Liver (tissue), 9 donors: ENCODE measurements around the gene RBFOX1. TPM values are rescaled to one million over a fixed set of nuclear protein-coding genes. Genes with fewer than 3 reads are reported as not detected.

Source experiments
- DNase-seq: peaks from one replicate; pipeline ENCODE4 v3.0.0-alpha.2; 2017; ENCODE audit warnings: low spot score
- H3K27ac ChIP-seq, 2 donors: one replicate each; pipeline ENCODE4 v1.7.0; 2013; ENCODE audit warnings: inconsistent platforms in 2 of 2, low read length in 2 of 2, control low read depth in 1 of 2, low read depth in 1 of 2, mild to moderate bottlenecking in 1 of 2
- H3K27me3 ChIP-seq, 4 donors: one replicate each; pipeline versions ENCODE4 v1.6.1 to v1.7.0; 2013; ENCODE audit warnings: low read length in 3 of 4, inconsistent platforms in 1 of 4, mild to moderate bottlenecking in 1 of 4, moderate library complexity in 1 of 4; ENCODE audit not compliant: control insufficient read depth in 4 of 4, insufficient read depth in 4 of 4
- H3K36me3 ChIP-seq, 4 donors: one replicate each; pipeline versions ENCODE4 v1.6.1 to v1.7.0; 2013; ENCODE audit warnings: low read length in 3 of 4, mild to moderate bottlenecking in 3 of 4, low read depth in 1 of 4, moderate library complexity in 1 of 4; ENCODE audit not compliant: control insufficient read depth in 4 of 4, insufficient read depth in 3 of 4
- H3K4me1 ChIP-seq, 4 donors: one replicate each; pipeline versions ENCODE4 v1.6.1 to v1.7.0; 2013; ENCODE audit warnings: low read length in 3 of 4, mild to moderate bottlenecking in 3 of 4, moderate library complexity in 1 of 4; ENCODE audit not compliant: control insufficient read depth in 4 of 4, insufficient read depth in 4 of 4
- H3K4me3 ChIP-seq, 3 donors: one replicate each; pipeline versions ENCODE4 v1.6.1 to v1.7.0; 2013; ENCODE audit warnings: low read length in 3 of 3, control low read depth in 1 of 3, low read depth in 1 of 3, mild to moderate bottlenecking in 1 of 3
- H3K9ac ChIP-seq, 2 donors: one replicate each; pipeline ENCODE4 v1.7.0; 2013; ENCODE audit warnings: low read length in 2 of 2, mild to moderate bottlenecking in 2 of 2, moderate library complexity in 2 of 2, control low read depth in 1 of 2, low read depth in 1 of 2
- H3K9me3 ChIP-seq, 4 donors: one replicate each; pipeline versions ENCODE4 v1.6.1 to v1.7.0; 2013; ENCODE audit warnings: low read length in 3 of 4; ENCODE audit not compliant: control insufficient read depth in 4 of 4
- ATF3 ChIP-seq: IDR thresholded peaks from 2 replicates; pipeline ENCODE4 v1.6.1; 2016; ENCODE audit warnings: antibody characterized with exemption
- CTCF ChIP-seq: fragments of 150-350 bp; IDR thresholded peaks from 2 replicates; pipeline ENCODE4 v1.5.1; 2017; ENCODE audit warnings: improper control_type of control experiment, low read depth, low read length; ENCODE audit not compliant: missing input control
- EGR1 ChIP-seq, 2 donors: IDR thresholded peaks; 2 replicates each; pipeline ENCODE4 v1.6.1; 2016 to 2018; ENCODE audit warnings: antibody characterized with exemption in 2 of 2, low read depth in 2 of 2
- FOXA1 ChIP-seq: IDR thresholded peaks from 2 replicates; pipeline ENCODE4 v1.6.1; 2016; ENCODE audit warnings: antibody characterized with exemption
- FOXA2 ChIP-seq: IDR thresholded peaks from 2 replicates; pipeline ENCODE4 v1.6.1; 2016; ENCODE audit warnings: antibody characterized with exemption
- HNF4A ChIP-seq, 2 donors: conservative IDR thresholded peaks; 2 replicates each; pipeline ENCODE4 v1.6.1; 2016; ENCODE audit warnings: antibody characterized with exemption in 2 of 2, mild to moderate bottlenecking in 2 of 2
- HNF4G ChIP-seq: IDR thresholded peaks from 2 replicates; pipeline ENCODE4 v1.6.1; 2016; ENCODE audit warnings: antibody characterized with exemption
- JUND ChIP-seq, 2 donors: IDR thresholded peaks; 2 replicates each; pipeline ENCODE4 v1.6.1; 2016; ENCODE audit warnings: antibody characterized with exemption in 2 of 2
- MAX ChIP-seq: IDR thresholded peaks from 2 replicates; pipeline ENCODE4 v1.6.1; 2016; ENCODE audit warnings: antibody characterized with exemption
- NR2F2 ChIP-seq: IDR thresholded peaks from 2 replicates; pipeline ENCODE4 v1.6.1; 2016; ENCODE audit warnings: antibody characterized with exemption
- RAD21 ChIP-seq, 2 donors: IDR thresholded peaks; 2 replicates each; pipeline ENCODE4 v1.6.1; 2016; ENCODE audit warnings: antibody characterized with exemption in 2 of 2, mild to moderate bottlenecking in 2 of 2
- RXRA ChIP-seq, 2 donors: IDR thresholded peaks; 2 replicates each; pipeline ENCODE4 v1.6.1; 2017 to 2018; ENCODE audit warnings: antibody characterized with exemption in 2 of 2, mild to moderate bottlenecking in 1 of 2
- SP1 ChIP-seq: IDR thresholded peaks from 2 replicates; pipeline ENCODE4 v1.6.1; 2018; ENCODE audit warnings: antibody characterized with exemption, mild to moderate bottlenecking
- TAF1 ChIP-seq: conservative IDR thresholded peaks from 2 replicates; pipeline ENCODE4 v1.6.1; 2016; ENCODE audit warnings: antibody characterized with exemption, mild to moderate bottlenecking
- YY1 ChIP-seq: IDR thresholded peaks from 2 replicates; pipeline ENCODE4 v1.6.1; 2016; ENCODE audit warnings: antibody characterized with exemption, mild to moderate bottlenecking
- ZBTB33 ChIP-seq: IDR thresholded peaks from 2 replicates; pipeline ENCODE4 v1.6.1; 2016; ENCODE audit warnings: antibody characterized with exemption
- WGBS: extraction: QIAGEN DNeasy Blood & Tissue Kit; methylation state at CpG from one replicate; pipeline ENCODE4 v1.1.7; 2013; 5-methylcytosine and 5-hydroxymethylcytosine counted together
- polyA plus RNA-seq, 2 donors: library from polyadenylated mRNA; stranded (reverse) in 1 of 2; unstranded in 1 of 2; fragments of 200-250 nt in 1 of 2; fragments of >200 nt in 1 of 2; fragmentation: Nextera tagmentation in 1 of 2; extraction: Ambion mirVana in 1 of 2; gene quantifications; one replicate each; pipeline versions ENCODE4 v1.2.1 to v1.2.3, GENCODE V29; 2013 to 2015
- total RNA-seq, 2 donors: library from RNA; depleted of rRNA; stranded (reverse); fragments of >200 nt; gene quantifications; one replicate each; pipeline ENCODE4 v1.2.3, GENCODE V29; 2014
- TF ChIP-seq, protein P1 (sequence below): IDR thresholded peaks from 2 replicates; pipeline ENCODE4 v1.6.1; 2016; ENCODE audit warnings: antibody characterized with exemption, mild to moderate bottlenecking
- donor health status: healthy.
- donor health status: healthy.
- donor health status: healthy.
- donor health status: healthy.
- donor health status: healthy.

RBFOX1 gene
- total and polyA plus RNA-seq, 4 donors = not detected

- Histone ChIP-seq H3K9me3 (no peaks in the 10 kb centered on the region), H3K4me3 (no peak overlapping the region), H3K4me1 (no peaks in the 10 kb centered on the region), H3K27ac (no peak overlapping the region), H3K27me3 (no peaks in the 10 kb centered on the region), H3K9ac (no peak overlapping the region), H3K36me3 (no peaks in the 10 kb centered on the region)
- no peak for TF ChIP-seq HNF4A (conservative IDR thresholded peaks at IDR 0.05)
- TF ChIP-seq, protein P1, sequence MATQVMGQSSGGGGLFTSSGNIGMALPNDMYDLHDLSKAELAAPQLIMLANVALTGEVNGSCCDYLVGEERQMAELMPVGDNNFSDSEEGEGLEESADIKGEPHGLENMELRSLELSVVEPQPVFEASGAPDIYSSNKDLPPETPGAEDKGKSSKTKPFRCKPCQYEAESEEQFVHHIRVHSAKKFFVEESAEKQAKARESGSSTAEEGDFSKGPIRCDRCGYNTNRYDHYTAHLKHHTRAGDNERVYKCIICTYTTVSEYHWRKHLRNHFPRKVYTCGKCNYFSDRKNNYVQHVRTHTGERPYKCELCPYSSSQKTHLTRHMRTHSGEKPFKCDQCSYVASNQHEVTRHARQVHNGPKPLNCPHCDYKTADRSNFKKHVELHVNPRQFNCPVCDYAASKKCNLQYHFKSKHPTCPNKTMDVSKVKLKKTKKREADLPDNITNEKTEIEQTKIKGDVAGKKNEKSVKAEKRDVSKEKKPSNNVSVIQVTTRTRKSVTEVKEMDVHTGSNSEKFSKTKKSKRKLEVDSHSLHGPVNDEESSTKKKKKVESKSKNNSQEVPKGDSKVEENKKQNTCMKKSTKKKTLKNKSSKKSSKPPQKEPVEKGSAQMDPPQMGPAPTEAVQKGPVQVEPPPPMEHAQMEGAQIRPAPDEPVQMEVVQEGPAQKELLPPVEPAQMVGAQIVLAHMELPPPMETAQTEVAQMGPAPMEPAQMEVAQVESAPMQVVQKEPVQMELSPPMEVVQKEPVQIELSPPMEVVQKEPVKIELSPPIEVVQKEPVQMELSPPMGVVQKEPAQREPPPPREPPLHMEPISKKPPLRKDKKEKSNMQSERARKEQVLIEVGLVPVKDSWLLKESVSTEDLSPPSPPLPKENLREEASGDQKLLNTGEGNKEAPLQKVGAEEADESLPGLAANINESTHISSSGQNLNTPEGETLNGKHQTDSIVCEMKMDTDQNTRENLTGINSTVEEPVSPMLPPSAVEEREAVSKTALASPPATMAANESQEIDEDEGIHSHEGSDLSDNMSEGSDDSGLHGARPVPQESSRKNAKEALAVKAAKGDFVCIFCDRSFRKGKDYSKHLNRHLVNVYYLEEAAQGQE = no peak
- TF ChIP-seq RXRA (IDR thresholded peaks at IDR 0.05) = no peak
- TF ChIP-seq HNF4G = no peak
- no peak for TF ChIP-seq JUND (IDR thresholded peaks at IDR 0.05)
- no peak for TF ChIP-seq FOXA1
- no peak for TF ChIP-seq TAF1
- TF ChIP-seq CTCF = no peak
- TF ChIP-seq NR2F2 = no peak
- no peak for TF ChIP-seq MAX
- no peak for TF ChIP-seq FOXA2
- no peak for TF ChIP-seq RAD21 (IDR thresholded peaks at IDR 0.05)
- no peak for TF ChIP-seq ATF3
- no peak for TF ChIP-seq SP1
- TF ChIP-seq YY1 = no peak
- TF ChIP-seq EGR1 (IDR thresholded peaks at IDR 0.05; ENCODE audit: low read depth in 2 of 2) = no peak
- no peak for TF ChIP-seq ZBTB33
- WGBS = 71% methylated on average over 5 of the region's 5 CpGs
- no peak for DNase-seq
Observed at GRCh38 chr16:7380441-7380840, 47.8 kb downstream of the RBFOX1 start.

GRCh38 chr16:7380911-7381310 is 48.3 kb downstream of the RBFOX1 start:
- Histone ChIP-seq H3K9ac (no peak overlapping the region), H3K4me3 (no peak overlapping the region), H3K4me1 (no peaks in the 10 kb centered on the region), H3K9me3 (no peaks in the 10 kb centered on the region), H3K27ac (no peak overlapping the region), H3K27me3 (no peaks in the 10 kb centered on the region), H3K36me3 (no peaks in the 10 kb centered on the region)
- TF ChIP-seq FOXA1 = no peak
- TF ChIP-seq CTCF = no peak
- no peak for TF ChIP-seq RAD21 (IDR thresholded peaks at IDR 0.05)
- no peak for TF ChIP-seq HNF4A (conservative IDR thresholded peaks at IDR 0.05)
- no peak for TF ChIP-seq ATF3
- no peak for TF ChIP-seq MAX
- TF ChIP-seq, protein P1 = no peak
- no peak for DNase-seq
- WGBS = 40% methylated on average over 3 of the region's 3 CpGs
